K562 (cell line): Measurements from ENCODE around the gene HNMT. TPM values are rescaled to one million over a fixed set of nuclear protein-coding genes. Genes with fewer than 3 reads are reported as not detected.

Source experiments
- ATAC-seq: fragments of 200-7000 bp; cut with Tn5 transposase; 3 replicates; pipeline ENCODE4 v1.9.1; 2020; ENCODE audit warnings: moderate library complexity
- BruUV-seq: library from RNA; stranded (reverse); fragments of 400-500 nt; replicated peaks from 2 replicates; lab custom pipeline; 2021; lab: Mats Ljungman, UMichigan
- CTCF ChIA-PET: fragments of 300-600 bp; formaldehyde crosslinking; extraction: SDS; loops from one replicate; lab custom pipeline; 2021; ENCODE audit warnings: low intra/inter-chr PET ratio; lab: Yijun Ruan, JAX
- POLR2A ChIA-PET: fragments of 300-600, 350-650 bp; sonication (Branson Sonifier 250); formaldehyde crosslinking; extraction: SDS; loops from one replicate; lab custom pipeline; 2021; ENCODE audit warnings: antibody characterized with exemption, inconsistent platforms; lab: Yijun Ruan, JAX
- DNase-seq, 4 experiments: peaks; one replicate each; pipeline versions ENCODE4 v3.0.0 to v3.0.0-alpha.2; 2011 to 2018; ENCODE audit warnings: low spot score in 3 of 4, mixed read lengths in 3 of 4; ENCODE audit errors: extremely low read depth in 1 of 4
- FAIRE-seq: peaks from 2 replicates; lab custom pipeline; 2011; peaks lifted over from hg19 to GRCh38; lab: Jason Lieb, UNC
- H2AFZ ChIP-seq: 2 replicates; pipeline ENCODE4 v1.6.0; 2011; ENCODE audit warnings: low read depth, low read length, control low read depth, inconsistent platforms
- H3K27ac ChIP-seq: fragments of 200-600 bp; 3 replicates; pipeline ENCODE4 v1.8.0; 2011; ENCODE audit warnings: low read depth, mild to moderate bottlenecking, control low read depth, inconsistent platforms, low read length, moderate library complexity, mixed read lengths; ENCODE audit errors: extremely low read depth
- H3K27me3 ChIP-seq, 2 experiments: fragments of 300-600 bp in 1 of 2; 2 replicates in 1 of 2; 3 replicates in 1 of 2; pipeline versions ENCODE4 v1.6.0 to v1.8.0; 2011; ENCODE audit warnings: inconsistent platforms in 2 of 2, low read length in 2 of 2, mild to moderate bottlenecking in 1 of 2, mixed read lengths in 1 of 2, moderate library complexity in 1 of 2; ENCODE audit not compliant: control insufficient read depth in 2 of 2, insufficient read depth in 2 of 2
- H3K36me3 ChIP-seq: fragments of 300-600 bp; 3 replicates; pipeline ENCODE4 v1.8.0; 2011; ENCODE audit warnings: mild to moderate bottlenecking, low read length, inconsistent platforms; ENCODE audit not compliant: control insufficient read depth, insufficient read depth
- H3K4me1 ChIP-seq, 2 experiments: fragments of 200-600 bp in 1 of 2; replicated peaks in 1 of 2; 2 replicates in 1 of 2; 3 replicates in 1 of 2; pipeline versions ENCODE4 v1.5.1 to v1.8.0; 2011; ENCODE audit warnings: inconsistent platforms in 2 of 2, low read length in 2 of 2, mild to moderate bottlenecking in 1 of 2, mixed read lengths in 1 of 2, moderate library complexity in 1 of 2; ENCODE audit not compliant: control insufficient read depth in 2 of 2, insufficient read depth in 2 of 2
- H3K4me2 ChIP-seq: 2 replicates; pipeline ENCODE4 v1.6.1; 2011; ENCODE audit warnings: low read length, control low read depth, inconsistent platforms, mixed read lengths; ENCODE audit not compliant: insufficient read depth
- H3K4me3 ChIP-seq: fragments of 200-600 bp; sonication (generic), shearing (Covaris generic); 2 replicates; pipeline ENCODE4 v1.5.1; 2016; ENCODE audit warnings: control low read depth, inconsistent platforms
- H3K79me2 ChIP-seq: fragments of 200-600 bp; 3 replicates; pipeline ENCODE4 v1.8.0; 2011; ENCODE audit warnings: low read length, inconsistent platforms; ENCODE audit not compliant: control insufficient read depth, insufficient read depth
- H3K9ac ChIP-seq, 2 experiments: 2 replicates each; pipeline versions ENCODE4 v1.6.0 to v1.6.1; 2011; ENCODE audit warnings: low read depth in 2 of 2, low read length in 2 of 2, control low read depth in 1 of 2, inconsistent platforms in 1 of 2, mild to moderate bottlenecking in 1 of 2, mixed read lengths in 1 of 2; ENCODE audit not compliant: insufficient read depth in 1 of 2
- H3K9me1 ChIP-seq: one replicate; pipeline ENCODE4 v1.6.0; 2011; ENCODE audit warnings: inconsistent platforms, mild to moderate bottlenecking, low read length, moderate library complexity; ENCODE audit not compliant: control insufficient read depth, insufficient read depth
- H3K9me3 ChIP-seq: replicated peaks from 2 replicates; pipeline ENCODE4 v1.5.1; 2011; ENCODE audit warnings: low read depth, low read length, inconsistent platforms; ENCODE audit not compliant: control insufficient read depth, insufficient read depth
- H4K20me1 ChIP-seq: replicated peaks from 2 replicates; pipeline ENCODE4 v1.6.1; 2011; ENCODE audit warnings: low read length, inconsistent platforms, mixed read lengths; ENCODE audit not compliant: control insufficient read depth, insufficient read depth
- DIDO1 ChIP-seq: fragments of 450-650 bp; IDR thresholded peaks from 2 replicates; pipeline ENCODE4 v1.6.1; 2016; ENCODE audit warnings: low read depth, missing biosample characterization, missing genetic modification characterization
- ELK3 ChIP-seq: fragments of 450-650 bp; formaldehyde crosslinking; IDR thresholded peaks from 2 replicates; pipeline ENCODE4 v1.4.0; 2020; ENCODE audit warnings: mild to moderate bottlenecking
- FOSL1 ChIP-seq: fragments of 200-800 bp; sonication (Bioruptor generic); conservative IDR thresholded peaks from 2 replicates; pipeline ENCODE4 v1.6.1; 2016; ENCODE audit warnings: missing genetic modification characterization, missing compliant biosample characterization
- KAT2B ChIP-seq: IDR thresholded peaks from one replicate; pipeline ENCODE4 v1.6.1; 2012; ENCODE audit warnings: low read depth, mild to moderate bottlenecking, control low read depth, inconsistent platforms, low read length, moderate library complexity
- MLX ChIP-seq, 2 experiments: fragments of 450-650 bp in 1 of 2; sonication (generic) in 1 of 2; formaldehyde crosslinking; conservative IDR thresholded peaks; 2 replicates each; pipeline versions ENCODE4 v1.4.0 to v1.8.1; 2020 to 2022; ENCODE audit warnings: mild to moderate bottlenecking in 1 of 2, missing genetic modification reagents in 1 of 2
- NR1H2 ChIP-seq: sonication (generic); formaldehyde crosslinking; IDR thresholded peaks from 2 replicates; pipeline ENCODE4 v1.4.0; 2020; ENCODE audit warnings: mild to moderate bottlenecking, missing genetic modification reagents
- SMARCA4 ChIP-seq: fragments of 450-650 bp; IDR thresholded peaks from 2 replicates; pipeline ENCODE4 v1.6.1; 2016
- TEAD2 ChIP-seq: fragments of 450-650 bp; IDR thresholded peaks from 2 replicates; pipeline ENCODE4 v1.6.1; 2016; ENCODE audit warnings: missing genetic modification characterization, control low read depth, missing compliant biosample characterization
- TFE3 ChIP-seq: fragments of 450-650 bp; formaldehyde crosslinking; IDR thresholded peaks from 2 replicates; pipeline ENCODE4 v1.4.0; 2020; ENCODE audit warnings: mild to moderate bottlenecking, mixed read lengths
- YBX1 ChIP-seq: fragments of 450-650 bp; IDR thresholded peaks from 2 replicates; pipeline ENCODE4 v1.7.1; 2016; ENCODE audit warnings: mild to moderate bottlenecking
- WGBS: fragments of 100-300 bp; shearing (Covaris generic); methylation state at CpG from one replicate; pipeline ENCODE4 v1.1.6; 2016; ENCODE audit warnings: low coverage, mixed read lengths; ENCODE audit not compliant: insufficient coverage; ENCODE audit errors: missing lambda C conversion rate; 5-methylcytosine and 5-hydroxymethylcytosine counted together
- in situ Hi-C: fragments of 300-500 bp; cut with MboI; formaldehyde crosslinking; loops from 4 replicates; pipeline ENCODE4 v1.15.0; 2018; ENCODE audit warnings: inconsistent platforms, mixed read lengths
- intact Hi-C: fragments of 100-400 bp; cut with micrococcal nuclease; formaldehyde crosslinking; loops from 2 replicates; pipeline ENCODE4 v1.14.2; 2022
- polyA plus RNA-seq, 8 experiments: library from polyadenylated mRNA; depleted of rRNA in 4 of 8; stranded (reverse) in 5 of 8; unstranded in 3 of 8; fragments of >200 nt; fragmentation: Nextera tagmentation in 2 of 8; fragmentation: Illumina TruSeq in 1 of 8; extraction: Ambion mirVana in 2 of 8; extraction: Trizol in 1 of 8; gene quantifications; 2 replicates each; pipeline versions ENCODE4 v1.2.1 to v1.2.3, GENCODE V29; 2011 to 2014; ENCODE audit warnings: inconsistent platforms in 1 of 8, missing spikeins in 1 of 8
- total RNA-seq, 7 experiments: library from RNA; depleted of rRNA in 6 of 7; stranded (reverse); fragments of >200 nt in 6 of 7; fragmentation: Illumina TruSeq in 2 of 7; extraction: Trizol in 2 of 7; gene quantifications; 2 replicates each; pipeline versions ENCODE4 v1.2.1 to v1.2.3, GENCODE V29; 2011 to 2021; ENCODE audit warnings: low replicate concordance in 1 of 7

HNMT gene
- total and polyA plus RNA-seq, 9 of the 15 experiments (the other 6 are each of a cell fraction or from before 2014, with no cell fraction given), result 3.1 to 10.9 (median 5.3) TPM

GRCh38 chr2:138017824-138018223 lies 53.6 kb downstream of the HNMT start:
- Histone ChIP-seq H3K79me2 (no peaks in the 10 kb centered on the region), H3K9ac (no peak overlapping the region), H3K27me3 (no peaks in the 10 kb centered on the region), H3K4me2 (no peak overlapping the region), H3K4me1 (peaks cover 15 to 33% of the 10 kb centered on the region in 2 experiments; a peak in 4 of 5 replicates), H2AFZ (no peak overlapping the region)
- no peak for DNase-seq
- no TSS peak for BruUV-seq
- no peak for FAIRE-seq
- ChIA-PET POLR2A (interaction anchor here (1.2 to 1.4 kb wide), 2 partner anchors 13 to 14 kb away, joined by 3 to 4 read pairs; no protein-coding TSS in a partner anchor), CTCF (no interaction called here)
- in situ Hi-C loops, result no loop called here
- ATAC-seq, result no peak
- no peak for TF ChIP-seq ELK3 (CRISPR knock-in tag)
- no peak for TF ChIP-seq NR1H2
- no peak for TF ChIP-seq DIDO1 (tag)
- no peak for TF ChIP-seq MLX (CRISPR knock-in tag; conservative IDR thresholded peaks at IDR 0.05)
- no peak for TF ChIP-seq KAT2B
- TF ChIP-seq FOSL1, result no peak
- no peak for TF ChIP-seq TFE3 (CRISPR knock-in tag)
- TF ChIP-seq YBX1, result no peak
- TF ChIP-seq SMARCA4, result no peak
- TF ChIP-seq TEAD2 (tag), result no peak
- TF ChIP-seq, all 486 proteins: peak for 0
- intact Hi-C loops, result no loop called here
- H3K27ac ChIP-seq, result no peak overlapping the region
- H4K20me1 ChIP-seq, result no peaks in the 10 kb centered on the region
- H3K36me3 ChIP-seq, result no peaks in the 10 kb centered on the region
- no peak overlapping the region for H3K4me3 ChIP-seq
- H3K9me1 ChIP-seq, result no peaks in the 10 kb centered on the region
- WGBS, result 80% methylated on average over 1 of the region's 1 CpG
- no peaks in the 10 kb centered on the region for H3K9me3 ChIP-seq
